SK-N-SH treated with all-trans-retinoic acid at 6 μM for 48 hours (cell line): ENCODE measurements around the gene ALG12.

Experiments used
- ISL1 ChIP-seq: fragments of 250-450 bp; sonication (Bioruptor Pico); IDR thresholded peaks from 2 replicates; pipeline ENCODE4 v2.1.2; 2022; ENCODE audit warnings: mild to moderate bottlenecking, moderate library complexity
- PPARA ChIP-seq: fragments of 250-450 bp; sonication (Bioruptor Pico); IDR thresholded peaks from 2 replicates; pipeline ENCODE4 v1.5.0; 2020; ENCODE audit warnings: mild to moderate bottlenecking, borderline replicate concordance
- ZFP3 ChIP-seq: fragments of 250-450 bp; sonication (Bioruptor Pico); IDR thresholded peaks from 2 replicates; pipeline ENCODE4 v1.5.0; 2020; ENCODE audit warnings: mild to moderate bottlenecking, moderate library complexity
- ZFP30 ChIP-seq: fragments of 450-650 bp; formaldehyde crosslinking; IDR thresholded peaks from 2 replicates; pipeline ENCODE4 v1.5.0; 2022; ENCODE audit warnings: mild to moderate bottlenecking, moderate library complexity
- ZNF565 ChIP-seq: fragments of 450-650 bp; formaldehyde crosslinking; conservative IDR thresholded peaks from 2 replicates; pipeline ENCODE4 v1.5.0; 2020; ENCODE audit warnings: low read depth, mild to moderate bottlenecking, moderate library complexity

DNA sequence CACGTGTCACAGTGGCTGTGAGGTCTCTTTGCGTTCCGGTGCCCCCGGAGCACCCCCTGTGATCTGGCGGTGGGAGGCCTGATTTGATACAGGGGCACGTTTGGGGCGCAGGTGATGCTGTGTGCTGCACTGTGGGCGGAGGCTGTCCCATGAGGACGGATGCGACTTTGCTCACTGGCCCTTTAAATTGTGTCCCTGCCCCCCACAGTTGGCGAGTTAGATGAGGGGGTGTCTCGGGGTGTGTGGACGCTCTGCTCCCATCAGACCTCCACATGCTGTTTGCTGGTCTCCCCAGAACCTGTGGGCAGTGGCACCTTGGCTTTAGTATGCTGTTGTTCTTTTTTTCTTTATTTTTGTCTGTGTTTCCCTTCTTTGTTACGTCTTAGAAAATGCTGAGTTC, 59.4 kb downstream of the ALG12 start:
- TF ChIP-seq ISL1 (CRISPR knock-in tag) (no peak), ZFP3 (CRISPR knock-in tag) (no peak), ZFP30 (CRISPR knock-in tag) (no peak), ZNF565 (no peak), PPARA (CRISPR knock-in tag) (no peak)
